Islet precursor cell (in vitro differentiated cells): ENCODE data around the gene GLRX5.

Source experiments
- DNase-seq: peaks from one replicate; pipeline ENCODE4 v3.0.0-alpha.2; 2018

The GLRX5 gene

DNA sequence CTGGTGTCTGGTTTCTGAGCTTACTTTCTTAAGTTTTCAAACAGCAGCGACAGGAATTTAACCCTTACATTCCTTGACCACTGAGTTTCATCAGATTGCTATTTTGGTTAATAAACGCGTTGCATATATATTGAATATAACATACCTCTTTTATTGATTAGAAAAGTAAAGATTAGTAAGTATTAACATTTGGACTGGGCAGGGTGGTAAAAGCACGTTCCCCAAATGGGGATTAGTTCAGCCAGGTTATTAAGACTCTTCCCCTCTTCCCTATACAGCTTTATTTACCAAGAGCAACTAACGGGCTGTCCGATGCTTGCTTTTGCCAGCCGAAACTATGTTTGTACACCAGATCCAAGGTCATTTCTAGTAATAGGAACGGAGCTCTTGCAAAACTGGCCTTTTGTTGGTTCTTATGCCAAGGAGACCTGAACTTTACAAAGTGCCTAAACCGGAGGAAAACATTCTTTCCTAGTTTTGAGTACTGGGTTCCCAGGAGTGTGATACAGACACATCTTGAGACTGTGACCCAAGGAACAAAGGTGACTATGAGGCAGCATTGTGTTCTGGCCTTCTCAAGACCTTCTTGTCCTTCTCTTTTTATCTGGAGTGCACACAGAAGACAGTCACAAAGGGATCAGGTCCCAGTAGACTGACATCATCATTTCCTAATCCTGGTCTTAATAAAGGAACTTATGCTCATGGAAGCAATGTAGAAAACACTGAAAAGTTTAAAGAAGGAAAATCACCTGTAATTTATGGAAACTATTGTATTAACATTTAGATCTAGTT, 2.6 kb downstream of the GLRX5 start:
- DNase-seq: no peak

DNA sequence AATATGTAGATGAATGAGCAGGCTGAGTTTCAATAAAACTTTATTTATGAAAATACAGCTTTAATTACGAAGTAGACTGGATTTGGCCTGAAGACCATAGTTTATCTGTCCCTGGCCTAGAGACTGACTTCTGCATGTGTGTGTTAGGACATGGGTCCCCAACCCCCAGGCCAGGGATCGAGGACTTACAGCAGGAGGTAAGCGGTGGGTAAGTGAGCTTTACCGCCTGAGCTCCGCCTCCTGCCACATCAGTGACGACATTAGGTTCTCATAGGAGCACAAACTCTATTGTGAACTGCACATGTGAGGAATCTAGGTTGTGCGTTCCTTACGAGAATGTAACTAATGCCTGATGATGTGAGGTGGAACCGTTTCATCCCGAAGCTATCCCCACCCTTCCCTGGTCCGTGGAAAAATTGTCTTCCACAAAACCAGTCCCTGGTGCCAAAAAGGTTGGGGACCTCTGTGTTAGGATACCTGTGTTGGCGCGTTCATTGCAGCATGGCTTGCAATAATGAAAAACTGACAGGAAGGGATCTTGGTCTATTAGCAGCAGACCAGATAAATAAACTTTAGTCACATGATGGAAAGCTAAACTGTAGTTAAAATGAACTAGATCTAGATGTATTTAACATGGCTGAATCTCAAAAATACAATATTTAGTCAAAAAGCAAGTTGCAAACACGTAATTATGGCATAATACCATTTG, 4.1 kb downstream of the GLRX5 start:
- DNase-seq: no peak

GRCh38 chr14:95540236-95540855, 5.5 kb downstream of the GLRX5 start:
- no peak for DNase-seq

DNA sequence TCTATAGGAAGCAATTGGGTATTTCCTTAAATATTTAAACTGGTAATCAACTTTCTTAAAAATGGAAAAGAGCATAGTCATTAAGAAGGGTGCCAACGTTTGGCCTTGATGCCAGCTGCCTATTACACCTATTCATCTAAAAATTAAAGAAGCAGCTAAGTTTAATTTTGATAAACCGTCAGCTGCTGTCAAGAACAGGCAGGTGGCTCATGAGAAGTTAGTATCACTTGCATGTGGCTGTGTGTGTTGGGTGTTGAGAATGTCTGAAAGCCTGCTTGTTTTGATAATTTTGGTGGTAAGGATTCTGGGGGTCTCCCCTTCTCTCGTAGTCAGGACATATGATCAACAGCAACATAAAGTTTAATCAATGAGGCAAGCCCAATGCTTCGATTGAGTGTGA, 6.5 kb downstream of the GLRX5 start:
- DNase-seq: no peak

DNA sequence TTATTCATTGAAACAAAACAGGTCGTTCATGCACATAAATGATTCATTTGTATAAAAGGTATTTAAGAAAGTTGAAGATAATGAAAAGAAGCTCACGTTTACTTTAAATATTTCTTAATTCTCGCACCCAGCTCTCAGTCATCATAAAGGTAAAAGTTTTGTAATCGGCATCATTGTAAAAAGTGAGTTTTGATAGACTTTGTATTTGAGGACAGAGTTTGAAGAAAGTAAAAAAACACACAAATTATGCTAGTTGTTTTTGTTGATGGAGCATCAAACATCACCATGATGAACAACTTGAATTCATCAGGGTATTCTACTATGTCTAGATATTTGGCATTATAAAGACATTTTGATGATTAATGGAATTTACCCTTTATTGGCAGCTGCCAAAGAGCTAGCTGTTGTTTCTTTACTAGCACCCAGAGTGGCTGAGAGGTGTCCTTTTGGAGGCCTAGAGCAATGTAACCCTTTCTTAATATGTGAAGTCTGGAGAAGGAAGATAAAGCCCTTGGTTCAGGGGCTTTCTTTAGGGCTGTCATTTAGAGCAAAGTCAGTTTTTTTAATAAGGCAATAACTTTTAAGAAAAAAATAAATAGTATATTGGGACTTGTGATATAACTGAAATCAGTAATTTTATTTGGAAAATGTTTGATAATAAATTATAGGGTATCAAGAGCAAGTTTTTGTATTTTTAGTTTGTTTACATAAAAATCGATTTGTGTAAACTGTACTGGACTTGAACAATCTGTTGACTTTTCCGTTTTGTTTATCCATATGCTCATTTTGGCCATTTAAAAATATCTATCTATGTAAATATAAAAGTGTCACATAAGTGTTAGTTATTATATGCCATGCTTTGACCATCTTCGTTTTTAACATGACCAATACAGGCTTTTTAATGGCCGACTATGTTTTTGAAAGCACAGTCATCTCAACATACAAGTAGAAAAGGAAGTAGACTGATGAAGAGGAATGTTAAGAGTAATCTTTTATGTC, 7.4 kb downstream of the GLRX5 start:
- DNase-seq: no peak

DNA sequence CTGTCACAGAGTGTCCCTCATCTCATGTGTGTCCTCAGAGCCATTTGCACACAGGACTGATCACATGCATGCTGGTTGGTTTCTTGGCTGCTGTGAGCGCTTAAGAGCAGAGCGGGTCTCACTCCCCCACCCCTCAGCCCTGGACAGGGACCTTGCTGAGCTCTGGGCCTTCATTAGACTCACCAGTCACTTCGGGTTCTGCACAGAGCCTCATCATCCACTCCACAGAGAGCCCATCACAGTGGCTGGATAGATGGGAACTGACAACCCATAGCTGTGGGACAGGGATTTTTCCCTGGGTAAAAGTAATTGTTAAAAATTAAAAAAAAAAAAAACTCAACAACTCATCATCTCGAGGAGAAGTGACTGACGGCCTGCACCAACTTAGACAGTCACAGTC, 8.2 kb downstream of the GLRX5 start:
- DNase-seq: no peak

- no peak for DNase-seq
Observed at GRCh38 chr14:95544588-95544987, 9.7 kb downstream of the GLRX5 start.

- no peak for DNase-seq
Observed at GRCh38 chr14:95545515-95546168, 10.8 kb downstream of the GLRX5 start.

DNA sequence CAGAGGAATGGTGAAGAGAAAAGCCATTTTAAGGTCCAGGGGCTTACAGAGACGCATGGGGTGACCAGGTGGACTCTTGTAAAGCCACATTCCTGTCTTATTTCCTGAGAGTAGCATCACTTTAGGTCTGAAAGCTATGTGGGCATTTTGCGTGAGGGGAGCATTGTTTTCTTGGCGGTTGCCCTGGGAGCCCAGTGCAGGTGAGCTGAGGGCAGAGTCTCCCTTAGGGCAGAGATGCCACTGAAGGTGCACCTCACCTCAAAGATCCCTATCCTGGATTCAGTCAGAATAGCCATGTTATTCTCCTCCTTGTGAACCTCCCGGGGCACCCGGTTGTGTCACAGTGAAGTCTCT, 12.4 kb downstream of the GLRX5 start:
- peak; percentile 85 for DNase-seq

DNA sequence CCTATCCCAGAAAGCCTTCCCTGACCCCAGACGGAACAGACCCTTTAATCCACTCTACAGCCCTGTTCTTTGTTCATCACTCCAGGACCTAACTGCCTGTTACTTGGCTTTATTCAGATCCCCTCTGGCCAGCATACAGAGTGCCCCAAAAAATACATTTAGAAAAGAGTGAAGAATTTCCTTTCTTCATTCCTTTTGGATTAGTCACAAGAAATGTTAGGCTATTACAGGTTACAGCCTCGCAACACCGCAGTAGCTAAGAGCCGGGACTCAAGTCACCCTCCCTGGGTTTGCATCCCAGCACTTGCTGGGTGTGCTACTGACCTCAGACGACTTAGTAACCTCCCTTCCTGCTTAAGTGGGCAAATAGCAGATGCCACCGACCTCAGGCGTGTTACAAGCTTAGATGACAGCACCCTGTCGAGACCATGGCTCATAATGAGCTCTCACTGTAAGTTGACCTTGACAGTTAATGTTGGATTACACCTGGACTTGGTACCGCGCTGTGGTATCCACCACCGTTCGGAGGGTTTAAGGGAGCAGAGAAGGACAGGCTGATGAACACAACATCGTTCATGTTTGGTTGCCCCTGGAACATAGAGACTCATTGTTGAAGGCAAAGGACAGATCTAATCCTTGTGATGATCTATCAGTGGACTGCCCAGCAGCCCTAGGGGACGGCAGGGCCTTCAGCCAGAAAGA, 12.9 kb downstream of the GLRX5 start:
- peak; percentile 88 for DNase-seq

- DNase-seq: no peak
Observed at GRCh38 chr14:95548328-95548929, 13.6 kb downstream of the GLRX5 start.

GRCh38 chr14:95549656-95550585, 15.1 kb downstream of the GLRX5 start:
- peak; percentile 68 for DNase-seq

- no peak for DNase-seq
Observed at GRCh38 chr14:95551435-95551834, 16.6 kb downstream of the GLRX5 start.

GRCh38 chr14:95553141-95553540, 18.3 kb downstream of the GLRX5 start:
- no peak for DNase-seq

DNA sequence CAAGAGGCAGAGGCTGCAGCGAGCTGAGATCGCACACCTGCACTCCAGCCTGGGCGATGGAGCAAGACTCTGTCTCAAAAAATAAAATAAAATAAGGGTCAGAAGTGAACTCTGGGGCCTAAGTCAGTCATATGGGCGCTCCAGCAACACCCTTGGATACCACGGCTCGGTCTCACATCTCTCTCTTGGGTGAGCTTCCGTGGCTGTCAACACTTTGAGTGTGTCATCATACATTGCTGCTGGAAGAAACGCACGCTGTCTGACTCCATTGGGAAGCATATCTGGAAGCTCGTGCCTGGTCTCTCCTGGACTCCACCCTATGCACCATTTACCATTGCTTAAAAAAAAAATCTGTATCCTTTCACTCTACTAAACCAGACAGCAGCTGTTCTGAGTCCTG, 20.2 kb downstream of the GLRX5 start:
- no peak for DNase-seq

DNA sequence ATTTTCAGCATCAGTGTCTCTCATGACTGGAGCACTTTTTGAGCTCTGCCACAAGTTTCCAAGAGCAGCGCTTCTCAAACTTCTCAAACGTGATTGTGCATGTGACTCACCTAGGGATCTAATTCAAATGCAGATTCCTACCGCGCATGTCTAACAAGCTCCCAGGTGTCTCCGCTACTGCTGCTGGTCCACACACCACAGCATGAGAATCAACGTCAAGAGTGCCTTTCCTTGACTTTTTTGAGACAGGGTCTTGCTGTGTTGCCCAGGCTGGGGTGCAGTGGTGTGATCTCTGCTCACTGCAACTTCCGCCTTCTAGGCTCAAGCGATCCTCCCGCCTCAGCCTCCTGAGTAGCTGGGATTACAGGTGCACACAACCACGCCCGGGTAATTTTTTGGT, 22.4 kb downstream of the GLRX5 start:
- no peak for DNase-seq

- DNase-seq: no peak
Observed at GRCh38 chr14:95557832-95558231, 23.0 kb downstream of the GLRX5 start.

DNA sequence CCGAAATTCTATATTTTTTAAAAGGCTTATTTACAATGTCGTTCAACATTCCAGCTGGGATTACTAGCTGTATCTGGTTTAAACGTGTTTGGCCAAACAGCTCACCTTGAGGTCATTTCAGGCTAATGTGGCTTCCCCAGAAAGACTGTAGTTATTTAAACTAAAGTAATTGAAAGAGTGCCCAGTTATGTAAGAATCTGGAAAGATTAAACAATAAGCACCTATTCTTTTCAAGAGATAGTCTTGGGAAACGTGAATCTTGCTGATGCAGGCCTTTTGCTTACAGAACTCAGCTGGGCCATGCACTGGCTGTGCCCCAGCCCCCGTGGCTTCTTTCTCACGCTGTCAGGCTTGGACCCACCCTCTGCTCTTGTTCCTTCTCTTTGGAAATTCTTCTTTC, 24.4 kb downstream of the GLRX5 start:
- no peak for DNase-seq

DNA sequence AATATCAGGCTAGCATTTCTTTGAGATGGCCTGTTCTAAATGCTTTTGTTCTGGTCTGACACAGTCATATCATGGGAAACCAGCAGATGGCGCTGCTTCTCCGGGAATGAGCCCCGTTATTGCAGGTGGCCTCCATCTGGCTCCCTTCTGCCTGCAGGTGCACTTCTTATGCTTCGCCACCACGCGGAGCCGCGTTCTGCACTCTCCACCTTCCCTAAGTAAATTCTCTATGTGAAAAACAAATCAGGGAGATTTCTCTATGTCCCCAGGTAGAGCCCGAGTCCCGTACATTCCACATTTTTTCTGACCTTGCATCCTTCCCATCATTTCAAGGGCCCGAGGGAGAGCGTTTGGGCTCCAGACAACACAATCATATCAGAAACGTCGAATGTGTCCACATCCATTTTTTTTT, 26.2 kb downstream of the GLRX5 start:
- DNase-seq: peak; percentile 95
